HG03520 (cell line): ENCODE results near the gene STXBP3.

Experiments
- ATAC-seq: cut with Tn5 transposase; IDR thresholded peaks from one replicate; pipeline ENCODE4 v1.9.1; 2021; ENCODE audit warnings: mild to moderate bottlenecking, moderate library complexity; ENCODE audit not compliant: unreplicated experiment

The STXBP3 gene

DNA sequence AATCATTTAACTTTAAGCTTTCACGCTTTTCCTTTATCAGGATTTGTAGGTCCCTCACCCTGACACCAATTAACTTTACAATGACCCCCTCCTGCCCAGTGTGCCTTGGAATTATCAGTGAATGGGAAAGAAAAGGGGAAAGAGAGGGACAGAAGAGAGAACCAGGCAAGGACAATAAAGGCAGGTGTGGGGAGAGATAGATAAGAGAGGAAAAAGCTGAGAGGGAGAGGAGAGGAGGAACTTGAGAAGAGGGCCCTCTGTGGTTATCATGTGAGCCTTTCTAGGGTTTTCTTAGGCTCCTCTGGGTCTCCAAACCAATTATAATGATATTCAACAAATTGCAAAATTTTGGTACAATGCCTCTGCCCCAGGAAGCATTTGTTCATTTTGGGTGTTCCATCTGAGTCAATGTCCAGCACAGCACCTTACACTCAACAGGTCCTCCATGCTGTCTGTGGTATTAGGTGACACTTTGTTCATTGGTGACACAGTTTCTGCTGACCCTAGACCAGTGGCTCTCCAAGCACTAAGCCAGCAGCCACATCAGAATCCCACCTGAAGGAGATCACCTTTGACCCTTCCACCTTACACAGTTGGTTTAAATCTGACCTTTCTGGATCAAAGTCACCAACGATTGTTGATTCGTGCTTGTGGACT lies 96.2 kb downstream of the STXBP3 start:
- no peak for ATAC-seq

DNA sequence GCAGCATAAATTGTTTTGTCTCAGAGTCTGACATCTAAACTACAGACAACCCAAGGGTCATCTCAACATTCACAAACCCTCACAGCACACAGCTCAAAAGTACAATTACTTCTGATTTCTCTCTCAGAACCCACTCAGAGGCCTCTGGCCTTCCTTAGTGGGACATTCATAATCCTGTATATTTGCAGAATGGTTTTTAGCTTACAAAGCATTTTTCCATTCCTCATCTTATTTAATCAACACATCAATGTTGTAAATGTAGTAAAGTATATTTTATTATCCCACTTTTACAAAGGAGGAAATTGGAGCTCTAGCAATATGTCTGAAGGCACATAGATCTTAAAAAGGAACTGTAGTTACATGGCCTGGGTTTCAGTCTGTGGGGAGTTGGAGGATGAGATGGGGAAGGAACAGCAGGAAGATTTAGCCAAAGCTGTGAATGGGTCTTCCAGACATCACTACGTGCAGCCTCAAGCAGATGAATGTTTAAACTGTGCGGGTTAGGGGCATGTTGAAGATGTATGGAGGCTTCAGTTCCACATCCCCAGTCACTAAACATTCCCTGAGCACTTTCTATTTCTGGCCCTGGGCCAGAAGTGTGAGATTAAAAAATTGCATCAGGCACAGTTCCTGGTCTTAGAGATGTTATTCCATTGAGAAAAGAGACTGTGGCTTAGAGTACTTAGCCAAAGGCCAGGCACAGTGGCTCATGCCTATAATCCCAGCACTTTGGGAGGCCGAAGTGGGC lies 97.1 kb downstream of the STXBP3 start:
- no peak for ATAC-seq

DNA sequence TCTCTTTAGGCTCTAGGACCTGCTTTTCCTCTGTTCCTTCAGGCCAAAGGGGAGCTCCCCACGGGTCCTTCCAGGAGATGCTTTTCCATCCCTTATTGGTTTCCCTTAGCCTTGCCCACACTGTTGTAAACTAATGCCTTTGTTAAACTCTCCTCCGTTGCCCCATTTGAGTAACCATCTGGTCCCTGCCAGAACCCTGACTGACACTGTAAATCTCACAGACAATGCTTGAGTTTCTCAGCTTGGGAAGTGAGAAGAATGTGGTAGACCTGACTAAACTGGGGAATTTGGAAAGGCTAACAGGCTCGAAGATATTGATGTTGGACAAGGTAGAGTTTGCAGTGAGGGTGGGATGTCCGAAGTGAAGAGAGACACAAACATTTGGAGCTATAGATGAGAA lies 99.0 kb downstream of the STXBP3 start:
- ATAC-seq, result no peak

GRCh38 chr1:108845991-108846390 lies 99.5 kb downstream of the STXBP3 start:
- ATAC-seq, result no peak

- no peak for ATAC-seq
Observed at GRCh38 chr1:108847494-108847893, 101.0 kb downstream of the STXBP3 start.

DNA sequence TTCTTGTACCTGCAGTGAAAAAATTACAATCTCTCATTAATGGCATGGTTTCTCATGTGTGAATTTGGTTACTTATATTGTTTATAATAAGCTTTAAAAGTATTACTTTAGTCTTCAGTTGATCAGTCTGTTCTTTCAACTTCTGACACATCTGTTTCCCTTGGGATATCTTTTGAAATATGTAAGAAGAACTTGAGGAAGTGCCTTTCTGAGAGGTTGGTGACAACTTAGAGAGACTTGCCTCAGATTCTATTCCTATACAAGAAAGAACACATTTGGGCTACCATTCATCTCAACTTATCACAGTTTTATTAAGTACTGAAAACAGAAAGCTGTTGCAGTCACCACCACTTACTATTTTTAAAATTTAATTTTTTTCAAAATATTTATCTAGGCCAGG lies 102.3 kb downstream of the STXBP3 start:
- no peak for ATAC-seq

GRCh38 chr1:108850929-108851328 lies 104.5 kb downstream of the STXBP3 start:
- no peak for ATAC-seq

- ATAC-seq, result no peak
Observed at GRCh38 chr1:108851567-108851966, 105.1 kb downstream of the STXBP3 start.

- no peak for ATAC-seq
Observed at GRCh38 chr1:108852221-108852975, 105.9 kb downstream of the STXBP3 start.

DNA sequence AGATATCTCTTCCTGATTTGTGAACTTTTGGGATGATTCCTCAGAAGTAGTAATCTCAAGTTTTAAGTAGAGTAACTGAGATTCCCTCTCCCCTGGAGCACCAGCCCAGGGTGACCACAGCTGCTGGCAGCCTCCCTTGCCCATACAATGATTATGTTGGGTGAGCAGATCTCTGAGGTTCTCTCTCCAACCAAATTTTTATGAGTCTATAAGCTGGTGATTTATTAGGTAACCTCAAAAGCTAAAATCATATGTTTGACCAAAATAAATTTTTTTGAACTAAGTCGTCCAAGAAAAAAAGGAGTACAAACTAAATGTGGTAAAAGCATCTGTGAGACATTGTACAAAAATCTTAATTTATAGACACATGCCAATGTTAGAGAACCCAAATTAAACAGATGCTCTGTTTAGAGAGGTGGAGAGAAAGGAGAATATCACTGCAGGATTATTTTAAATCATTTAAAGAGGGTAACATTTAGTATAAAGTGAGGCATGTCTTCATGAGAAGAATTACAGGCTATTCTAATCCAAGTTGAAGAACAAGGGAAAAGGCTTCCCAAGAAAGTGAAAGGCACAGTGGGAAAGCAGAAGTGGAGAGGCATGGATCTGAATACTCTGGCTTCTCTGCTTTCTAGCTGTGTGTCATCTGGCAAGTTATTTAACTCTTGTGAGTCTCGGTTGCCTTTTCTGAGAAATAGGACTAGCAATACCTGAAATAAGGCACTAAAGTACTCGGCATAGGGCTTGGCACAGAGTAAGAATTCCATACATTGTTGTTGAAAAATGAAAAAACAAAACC lies 107.9 kb downstream of the STXBP3 start:
- ATAC-seq, result no peak

GRCh38 chr1:108856994-108857393 lies 110.5 kb downstream of the STXBP3 start, which contains the start of gene AKNAD1:
Gene AKNAD1 (minus strand): TSS chr1:108857094. CDS start chr1:108852664, 4,430 bp downstream.
- no peak for ATAC-seq

GRCh38 chr1:108858230-108858950 lies 111.9 kb downstream of the STXBP3 start:
- no peak for ATAC-seq
